Epidermal melanocyte (primary cell): ENCODE measurements around the gene DST.
"Not testable (repeated sequence)": the region's sequence is repeated elsewhere in the genome, so short reads cannot be mapped to it uniquely, and the experiment has no call there.

Experiments
- DNase-seq: peaks from one replicate; pipeline ENCODE4 v3.0.0; 2011; ENCODE audit warnings: low spot score; ENCODE audit not compliant: insufficient read length

DST gene

DNA sequence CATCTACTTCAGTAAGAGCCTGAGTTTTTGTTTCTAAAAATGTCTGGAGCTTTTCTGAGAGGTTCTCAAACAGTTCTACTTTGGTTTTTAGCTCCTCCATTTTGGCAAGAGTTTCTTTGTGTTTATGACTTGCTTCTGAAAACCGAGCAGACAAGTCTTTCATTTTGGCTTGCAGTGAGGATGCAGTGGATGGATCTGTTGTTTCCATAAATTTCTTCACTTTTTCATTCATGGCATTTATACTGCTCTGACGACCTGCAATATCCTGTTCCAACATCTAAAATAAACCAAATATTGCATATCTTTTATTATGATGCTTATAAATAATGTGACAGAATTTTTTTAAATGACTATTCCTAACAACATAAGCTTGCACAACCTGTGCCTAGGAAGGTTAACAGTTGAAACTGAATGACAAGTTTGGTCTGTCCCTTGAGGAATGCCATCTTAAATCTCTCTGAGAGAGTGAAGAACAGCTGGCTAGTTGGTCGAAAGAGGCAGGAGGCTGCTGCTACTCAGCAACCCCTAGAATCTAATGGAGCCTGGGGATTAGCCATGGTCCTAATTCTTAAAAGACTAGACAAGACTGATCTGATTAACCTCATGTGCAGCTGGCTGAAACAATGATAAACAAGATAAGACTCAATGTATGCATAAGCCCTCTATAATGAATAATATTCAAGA lies 69.8 kb downstream of the DST start:
- no peak for DNase-seq

DNA sequence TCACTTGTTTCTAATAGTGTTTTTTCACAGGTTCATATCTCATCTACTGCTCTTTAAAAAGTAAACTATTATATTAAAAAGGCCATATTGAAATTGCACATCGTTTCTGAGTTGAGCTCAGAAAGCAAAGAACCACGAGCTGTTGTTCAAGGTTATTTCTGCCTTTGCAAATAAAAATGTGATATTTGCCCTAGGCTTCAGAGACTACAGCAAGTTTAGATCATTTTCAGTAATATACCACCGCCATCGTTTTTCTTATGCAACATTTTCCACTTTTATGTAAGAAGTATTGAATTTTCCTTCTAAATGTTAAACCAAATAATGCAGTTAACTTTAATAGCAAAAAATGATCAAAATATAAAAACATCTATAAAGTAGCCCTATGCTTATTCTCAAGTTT lies 71.1 kb downstream of the DST start:
- DNase-seq, result no peak

- DNase-seq, result no peak
Measured at GRCh38 chr6:56570413-56571359, 72.0 kb downstream of the DST start.

- DNase-seq, result no peak
Measured at GRCh38 chr6:56567501-56567900, 75.2 kb downstream of the DST start.

- not testable (repeated sequence) for DNase-seq
Measured at GRCh38 chr6:56562730-56563129, 80.0 kb downstream of the DST start.

GRCh38 chr6:56556751-56557540 lies 85.7 kb downstream of the DST start:
- DNase-seq, result no peak

- no peak for DNase-seq
Measured at GRCh38 chr6:56555438-56555872, 87.2 kb downstream of the DST start.

DNA sequence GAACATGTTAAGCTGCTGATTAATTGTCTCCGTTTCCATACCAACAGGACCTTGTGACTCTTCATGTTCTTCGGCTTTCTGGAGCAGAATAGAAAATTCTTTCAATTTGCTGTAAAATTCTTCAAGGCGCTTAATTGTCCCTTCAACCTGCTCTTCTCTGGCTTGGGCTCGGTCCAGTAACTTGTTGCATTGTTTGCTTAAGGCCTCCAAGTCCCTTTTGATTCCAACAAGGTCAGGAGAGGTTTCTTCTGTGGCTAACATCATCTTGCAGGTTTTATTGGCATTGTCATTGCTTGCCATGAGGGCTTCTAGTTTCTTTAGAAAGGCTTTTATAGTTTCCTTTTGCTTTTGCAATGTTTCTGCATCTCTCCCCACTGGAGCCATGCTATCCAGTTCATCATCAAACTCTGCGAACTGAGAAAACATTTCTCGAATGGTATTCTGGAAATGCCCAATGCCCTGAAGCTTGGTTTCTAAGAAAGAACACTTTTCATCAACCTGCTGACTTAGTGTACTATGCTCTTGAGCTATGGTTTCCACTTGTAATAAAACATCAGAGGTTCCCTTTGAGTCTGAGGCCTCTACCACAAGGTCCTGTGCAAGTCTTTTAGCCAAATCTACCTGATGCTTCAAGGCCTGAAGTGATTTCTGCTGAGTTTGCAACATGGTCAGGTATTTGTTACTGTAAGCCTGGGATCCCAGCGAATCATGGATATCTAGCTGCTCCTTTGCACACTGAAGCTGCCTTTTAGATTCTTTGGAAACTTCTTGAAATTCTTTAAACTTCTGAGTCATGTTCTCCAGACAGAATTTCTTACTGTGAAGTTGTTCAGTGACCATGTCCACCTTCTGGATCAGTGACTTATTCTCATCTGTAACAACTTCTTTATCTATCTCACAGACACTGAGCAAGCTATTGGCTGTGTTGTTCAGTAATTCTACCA lies 90.2 kb downstream of the DST start:
- no peak for DNase-seq

DNA sequence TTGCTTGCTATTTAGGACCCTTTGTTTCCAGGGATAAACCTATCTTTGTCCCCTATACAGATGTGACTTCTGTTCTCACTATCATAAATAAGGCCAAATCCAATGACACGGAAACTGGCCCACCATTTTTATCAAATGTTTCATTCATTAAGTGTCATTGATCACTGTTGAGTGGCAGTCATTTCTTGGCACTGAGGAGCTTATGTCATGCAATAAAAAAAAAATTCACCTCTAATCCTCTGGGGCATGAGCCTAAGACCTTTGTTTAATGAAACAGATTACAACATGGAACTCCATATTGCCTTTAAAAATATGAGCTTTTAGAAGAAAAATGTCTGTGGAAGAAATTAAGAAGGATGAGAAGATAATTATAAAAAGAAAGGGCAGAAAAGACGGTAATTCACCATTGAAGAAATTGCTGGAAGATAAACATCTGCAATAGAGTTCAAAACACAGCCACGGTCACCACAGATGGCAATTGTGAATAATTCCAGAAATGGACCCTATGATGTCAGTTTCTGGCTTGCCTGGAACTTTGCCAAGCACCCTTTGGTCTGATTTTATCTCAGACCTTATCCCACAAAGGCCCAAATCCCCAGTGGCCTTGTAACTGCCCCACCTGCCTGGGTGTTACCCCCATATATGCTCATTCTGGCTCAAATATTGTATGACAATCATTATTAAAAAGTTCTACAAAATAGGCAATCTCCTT lies 91.1 kb downstream of the DST start:
- DNase-seq, result no peak

DNA sequence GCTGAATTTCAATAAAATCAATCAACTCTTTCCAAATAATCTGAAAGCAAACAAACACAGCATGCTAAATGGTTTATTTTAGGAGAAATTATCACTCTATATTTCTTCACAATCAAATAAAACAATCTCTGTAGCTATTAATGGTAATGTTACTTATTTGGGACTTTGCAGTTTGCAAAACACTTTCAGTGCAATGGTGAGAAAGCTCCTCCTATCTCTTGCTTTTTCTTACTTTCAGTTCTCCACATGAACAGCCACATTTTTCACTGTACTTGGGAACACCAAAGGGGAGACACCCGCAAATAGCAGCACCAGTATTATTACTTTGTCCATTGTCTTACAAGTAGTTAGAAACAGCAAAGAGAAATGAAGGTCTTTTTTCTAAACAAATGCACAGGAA lies 92.4 kb downstream of the DST start:
- DNase-seq, result no peak

- DNase-seq, result no peak
Measured at GRCh38 chr6:56549014-56549413, 93.7 kb downstream of the DST start.

DNA sequence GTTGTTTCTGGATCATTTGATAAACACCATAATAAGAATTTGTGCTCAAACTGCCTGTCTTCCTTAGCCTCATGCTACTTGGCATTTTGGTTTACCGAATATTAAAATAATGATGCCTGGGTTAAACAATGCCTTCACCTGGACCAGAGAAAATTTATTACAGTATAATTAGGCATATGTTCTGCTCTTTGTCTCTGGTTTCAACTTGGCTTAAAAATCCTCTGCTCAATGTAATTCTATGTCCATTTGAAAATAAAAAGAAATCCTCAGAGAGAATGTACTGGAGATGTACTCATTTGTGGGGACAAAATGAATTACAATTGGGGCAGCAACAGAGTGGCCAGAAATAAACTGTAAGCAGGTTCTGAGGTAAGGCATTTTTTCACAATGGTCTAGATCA lies 95.0 kb downstream of the DST start:
- no peak for DNase-seq

- no peak for DNase-seq
Measured at GRCh38 chr6:56542364-56543331, 100.0 kb downstream of the DST start.

DNA sequence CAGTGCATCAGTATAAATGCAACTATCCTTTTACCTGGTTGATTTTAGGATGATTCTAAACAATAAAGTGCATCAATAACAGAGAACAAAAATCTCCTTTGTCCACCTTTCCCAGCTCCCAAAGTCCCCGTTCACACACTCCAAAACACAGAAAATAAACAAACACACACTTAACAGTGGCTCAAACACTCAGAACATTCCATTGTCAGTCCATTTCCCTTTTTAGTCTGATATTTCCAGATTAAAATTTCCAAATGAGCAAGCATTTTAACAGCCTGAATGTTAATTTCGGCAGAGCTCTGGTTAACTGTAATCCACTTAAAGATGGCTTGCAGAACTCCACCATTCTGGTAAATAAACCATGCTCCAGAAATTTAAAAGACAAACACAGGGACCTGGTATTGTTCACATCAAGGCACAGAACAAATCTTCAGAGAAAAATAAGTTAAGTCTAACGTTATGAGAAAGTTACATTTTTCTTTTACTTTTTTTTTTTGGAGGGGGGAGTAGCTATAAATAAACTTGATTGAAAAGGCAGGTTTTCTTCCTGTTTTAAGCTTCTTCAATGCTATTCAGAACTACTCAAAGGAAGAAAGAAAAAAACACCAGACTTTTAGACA lies 100.8 kb downstream of the DST start:
- DNase-seq, result no peak

GRCh38 chr6:56541030-56541600 lies 101.6 kb downstream of the DST start:
- DNase-seq, result no peak

DNA sequence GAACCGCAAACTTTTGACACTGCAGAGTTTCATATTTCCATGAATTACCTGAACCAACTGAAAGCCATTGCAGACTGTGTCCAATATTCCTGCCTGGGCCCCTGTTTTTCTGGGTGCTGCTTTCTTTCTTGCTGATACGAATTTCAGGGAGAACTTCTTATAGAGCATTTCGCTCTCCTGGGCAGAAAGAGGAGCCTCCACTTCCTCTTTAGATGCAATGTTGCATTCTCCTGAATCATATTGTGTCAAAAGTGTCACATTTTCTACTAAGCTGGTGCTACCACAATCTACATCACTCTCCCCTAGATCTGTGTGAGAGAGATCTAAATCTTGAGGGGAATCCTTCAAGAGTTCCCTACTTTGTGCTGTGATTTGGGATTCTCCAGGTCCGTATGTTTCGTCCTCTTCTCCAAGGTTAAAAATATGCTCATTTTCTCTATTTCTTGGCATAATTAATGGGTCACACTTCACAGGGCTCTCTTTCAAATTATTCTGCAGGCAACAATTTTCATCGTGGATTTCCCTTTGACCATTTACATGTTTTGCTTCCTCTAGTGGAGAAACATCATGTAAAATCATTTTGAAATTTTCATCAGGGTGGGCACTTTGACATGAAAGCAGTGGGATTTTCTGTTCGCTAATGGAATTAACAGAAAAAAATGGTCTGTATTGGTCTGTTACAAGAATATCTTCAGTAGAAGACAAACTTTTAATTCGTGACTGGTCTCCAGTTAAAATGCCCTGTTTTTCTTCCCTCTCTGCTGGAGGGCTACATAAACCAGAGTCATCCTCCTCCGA lies 102.3 kb downstream of the DST start:
- DNase-seq, result no peak

DNA sequence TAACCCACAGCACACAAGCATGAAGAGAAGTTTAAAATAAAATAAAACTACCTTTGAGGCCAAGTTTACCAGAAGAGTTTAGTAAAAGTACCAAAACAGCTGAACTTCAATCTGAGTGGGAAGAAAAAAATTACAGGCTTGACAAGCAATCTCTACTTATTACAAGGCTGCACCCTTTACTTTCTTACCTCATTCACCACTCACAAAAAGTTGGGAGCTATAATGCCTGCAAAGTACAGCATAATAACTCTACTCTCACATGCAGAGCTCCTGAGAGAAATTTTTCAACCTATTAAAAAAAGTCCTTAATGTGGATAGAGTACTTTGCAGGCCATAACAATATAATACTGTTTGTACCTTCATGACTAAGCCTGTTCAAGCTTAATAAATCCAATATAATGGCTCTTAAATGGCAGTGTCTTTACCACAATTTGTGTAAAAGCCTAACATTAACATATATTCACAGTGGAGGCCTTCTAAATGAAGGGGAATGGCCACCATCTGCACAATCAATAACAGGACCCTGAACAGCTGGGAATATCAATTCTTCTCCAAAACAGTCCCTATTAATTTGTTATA lies 103.1 kb downstream of the DST start:
- DNase-seq, result no peak
